Stimulated activated CD8-positive, alpha-beta memory T cell treated with anti-CD3 and anti-CD28 coated beads, Interleukin-7, amount 100 ng/mL, for 48 hours (primary cell): Measurements from ENCODE around the gene METTL9.

Experiments
- DNase-seq, 2 donors: peaks; one replicate each; pipeline ENCODE4 v3.0.0-alpha.2; 2020; ENCODE audit warnings: low read depth in 1 of 2; ENCODE audit errors: extremely low read depth in 1 of 2

Gene METTL9

DNA sequence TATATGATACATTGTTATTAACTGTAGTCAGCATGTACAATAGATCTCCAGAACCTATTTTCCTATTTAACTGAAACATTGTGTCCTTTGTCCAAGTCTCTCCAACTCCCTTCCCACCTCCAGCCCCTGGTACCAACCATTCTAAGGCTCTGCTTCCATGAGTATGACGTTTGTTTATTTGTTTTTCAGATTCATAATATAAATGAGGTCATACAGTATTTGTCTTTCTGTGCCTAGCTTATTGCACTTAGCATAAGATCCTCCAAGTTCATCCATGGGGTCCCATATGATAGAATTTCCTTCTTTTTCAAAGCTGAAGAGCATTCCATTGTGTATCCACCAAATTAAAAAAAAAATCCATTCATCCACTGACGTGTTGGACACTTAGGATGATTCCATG is 103.8 kb downstream of the METTL9 start:
- no peak for DNase-seq

DNA sequence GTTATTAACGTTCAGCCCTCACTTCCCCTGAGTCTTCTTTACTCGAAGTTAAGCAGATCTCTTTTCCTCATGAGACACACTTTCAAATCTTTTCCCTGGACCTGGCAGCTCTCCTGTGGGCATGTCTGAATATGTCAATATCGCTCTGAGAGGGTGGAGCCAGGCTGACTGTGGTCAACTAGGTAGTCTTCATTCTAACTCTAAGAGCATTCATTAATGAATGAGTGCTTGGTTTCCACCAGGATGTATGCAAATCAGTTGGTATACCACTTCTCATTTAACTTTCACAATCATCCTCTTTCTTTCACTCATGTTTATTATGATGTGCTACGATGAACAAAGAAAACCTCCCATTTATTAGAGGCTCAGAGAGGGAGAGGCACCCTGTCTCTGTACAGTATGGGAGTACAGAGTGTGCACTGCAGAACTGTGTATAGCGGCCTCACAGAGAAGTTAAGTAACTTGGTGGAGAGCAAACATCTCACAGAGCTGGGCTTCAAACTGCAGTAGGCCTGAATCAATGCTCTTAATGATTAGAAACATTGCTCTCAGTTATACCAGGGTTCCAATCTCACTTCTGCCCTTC is 104.3 kb downstream of the METTL9 start:
- DNase-seq, result no peak

DNA sequence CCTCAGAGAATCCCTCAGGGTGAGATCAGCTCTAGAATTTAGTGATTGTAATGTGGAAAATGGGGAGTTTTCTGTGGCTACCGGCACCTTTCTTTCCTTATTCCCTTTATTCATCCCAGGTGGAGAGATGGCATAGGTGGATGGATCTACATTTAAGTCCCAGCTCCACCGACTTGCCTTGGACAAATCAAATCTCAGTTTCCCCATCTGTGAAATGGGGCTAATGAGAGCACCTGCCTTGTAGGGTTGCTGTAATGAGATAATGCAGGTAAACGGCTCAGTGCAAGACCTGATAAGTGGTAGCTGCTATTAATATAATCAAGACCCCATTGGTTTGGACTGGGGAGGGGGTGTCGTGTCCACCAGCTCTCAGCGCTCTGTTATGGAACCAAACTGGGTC is 104.9 kb downstream of the METTL9 start:
- no peak for DNase-seq

DNA sequence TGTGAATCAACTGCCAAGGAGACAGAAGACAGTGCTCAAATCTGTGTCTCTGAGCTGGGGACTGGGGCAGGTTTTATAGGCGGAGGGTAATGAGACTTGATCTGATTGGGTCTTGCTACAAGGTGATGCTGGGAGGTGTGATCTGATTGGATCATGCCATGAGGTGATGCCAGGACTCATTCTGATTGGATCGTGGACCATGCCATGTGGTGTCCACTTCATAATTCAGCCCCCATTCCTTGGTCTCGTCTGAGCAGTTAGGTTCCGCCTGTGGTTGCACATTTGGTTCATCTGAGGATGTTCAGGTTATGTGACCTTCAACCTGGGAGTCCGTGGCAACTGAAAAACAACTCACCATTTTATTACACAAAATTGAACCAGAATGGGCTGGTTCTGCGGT is 105.4 kb downstream of the METTL9 start:
- no peak for DNase-seq
